ENCODE data around the gene CCDC124.

DNA sequence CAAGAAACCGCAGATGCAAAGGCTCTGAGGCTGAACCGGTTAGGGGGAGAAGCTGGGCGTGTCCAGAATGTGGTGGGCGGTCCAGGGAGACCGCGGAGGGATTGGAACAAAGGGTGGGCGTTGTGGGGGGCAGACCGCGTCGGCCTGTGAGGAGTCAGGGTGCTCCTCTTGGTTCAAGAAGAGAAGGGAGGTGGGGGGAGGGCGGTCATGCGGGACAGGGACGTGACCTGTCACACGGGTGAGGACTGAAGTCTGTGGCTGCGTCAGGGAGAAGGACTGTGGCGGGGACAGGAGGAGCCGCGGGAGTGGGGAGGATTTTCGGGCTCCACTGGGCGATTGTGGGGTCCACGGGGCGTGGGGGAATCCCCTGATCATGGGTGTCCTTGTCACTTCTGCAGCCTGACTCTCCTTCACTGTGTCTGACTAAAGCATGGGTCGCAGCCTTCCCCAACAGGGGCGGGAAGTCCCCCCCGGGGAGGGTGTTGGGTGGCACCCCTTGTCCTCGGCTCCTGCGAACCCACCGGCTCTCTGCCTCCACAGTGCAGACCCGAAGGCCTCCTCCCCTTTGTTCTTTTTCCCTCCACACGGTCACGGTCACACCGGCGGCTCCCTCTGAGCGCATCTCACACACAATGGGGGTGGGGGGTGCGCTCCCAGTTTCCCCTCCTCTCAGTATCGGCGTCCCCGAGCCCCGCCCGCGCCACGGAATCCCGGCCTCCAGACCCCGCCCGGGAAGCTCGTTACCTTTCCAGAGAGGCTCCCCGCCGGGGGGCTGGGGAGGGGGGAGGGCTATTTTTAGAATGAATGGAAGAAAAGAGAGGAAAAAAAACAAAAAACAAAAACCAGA, 17.7 kb downstream of the CCDC124 start:
- TF ChIP-seq, protein P1, sequence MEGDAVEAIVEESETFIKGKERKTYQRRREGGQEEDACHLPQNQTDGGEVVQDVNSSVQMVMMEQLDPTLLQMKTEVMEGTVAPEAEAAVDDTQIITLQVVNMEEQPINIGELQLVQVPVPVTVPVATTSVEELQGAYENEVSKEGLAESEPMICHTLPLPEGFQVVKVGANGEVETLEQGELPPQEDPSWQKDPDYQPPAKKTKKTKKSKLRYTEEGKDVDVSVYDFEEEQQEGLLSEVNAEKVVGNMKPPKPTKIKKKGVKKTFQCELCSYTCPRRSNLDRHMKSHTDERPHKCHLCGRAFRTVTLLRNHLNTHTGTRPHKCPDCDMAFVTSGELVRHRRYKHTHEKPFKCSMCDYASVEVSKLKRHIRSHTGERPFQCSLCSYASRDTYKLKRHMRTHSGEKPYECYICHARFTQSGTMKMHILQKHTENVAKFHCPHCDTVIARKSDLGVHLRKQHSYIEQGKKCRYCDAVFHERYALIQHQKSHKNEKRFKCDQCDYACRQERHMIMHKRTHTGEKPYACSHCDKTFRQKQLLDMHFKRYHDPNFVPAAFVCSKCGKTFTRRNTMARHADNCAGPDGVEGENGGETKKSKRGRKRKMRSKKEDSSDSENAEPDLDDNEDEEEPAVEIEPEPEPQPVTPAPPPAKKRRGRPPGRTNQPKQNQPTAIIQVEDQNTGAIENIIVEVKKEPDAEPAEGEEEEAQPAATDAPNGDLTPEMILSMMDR (IDR thresholded peaks at IDR 0.05) = no peak
- TF ChIP-seq POLR2A (IDR thresholded peaks at IDR 0.05) = no peak
